Measurements from ENCODE around the gene FGF23. TPM values are rescaled to one million over a fixed set of nuclear protein-coding genes. Genes with fewer than 3 reads are reported as not detected.

FGF23 gene
- total RNA-seq, 2 experiments from 2014 or later = not detected

- CTCF ChIA-PET = no interaction called here
These were observed 21.6 kb upstream of the FGF23 start for GRCh38 chr12:4401117-4401516.

GRCh38 chr12:4395818-4396217 is 16.3 kb upstream of the FGF23 start:
- ChIA-PET POLR2A (no interaction called here), CTCF (interaction anchor here (1.1 kb wide), 1 partner anchor 222 kb away, joined by 3 read pairs; no protein-coding TSS in a partner anchor)
- TF ChIP-seq CTCF (IDR thresholded peaks at IDR 0.05) = no peak
- H3K9me3 Mint-ChIP-seq = no peaks in the 10 kb centered on the region
- H3K4me3 Mint-ChIP-seq = no peak overlapping the region
- intact Hi-C loops (cut with micrococcal nuclease) = no loop called here
- peaks cover 11% of the 10 kb centered on the region for H3K4me1 Mint-ChIP-seq (ENCODE audit: low read depth)
- H3K27ac Mint-ChIP-seq = no peak overlapping the region
- no peak for ATAC-seq
- H3K27me3 Mint-ChIP-seq = peaks cover 16% of the 10 kb centered on the region
- DNase-seq = no peak
- no peaks in the 10 kb centered on the region for H3K36me3 Mint-ChIP-seq (ENCODE audit: low read depth)

More at GRCh38 chr12:4401117-4401516, 21.6 kb upstream of the FGF23 start:
- Mint-ChIP-seq H3K4me3 (no peak overlapping the region), H3K36me3 (ENCODE audit: low read depth) (no peaks in the 10 kb centered on the region), H3K27ac (no peak overlapping the region), H3K9me3 (no peaks in the 10 kb centered on the region), H3K27me3 (peaks cover 13% of the 10 kb centered on the region), H3K4me1 (ENCODE audit: low read depth) (no peaks in the 10 kb centered on the region)
- ATAC-seq = no peak
- no peak for TF ChIP-seq CTCF (IDR thresholded peaks at IDR 0.05)
- POLR2A ChIA-PET = no interaction called here
- intact Hi-C loops (cut with micrococcal nuclease) = no loop called here
- no peak for DNase-seq

- Mint-ChIP-seq H3K4me3 (no peak overlapping the region), H3K4me1 (ENCODE audit: low read depth) (peaks cover 11% of the 10 kb centered on the region), H3K27ac (no peak overlapping the region), H3K9me3 (no peaks in the 10 kb centered on the region), H3K36me3 (ENCODE audit: low read depth) (no peaks in the 10 kb centered on the region), H3K27me3 (peaks cover 11% of the 10 kb centered on the region)
- TF ChIP-seq CTCF (IDR thresholded peaks at IDR 0.05) = no peak
- intact Hi-C loops (cut with micrococcal nuclease) = no loop called here
- ATAC-seq (no peak), DNase-seq (no peak)
- ChIA-PET POLR2A (interaction anchor here (0.9 kb wide), 1 partner anchor 115 kb away, joined by 3 read pairs; no protein-coding TSS in a partner anchor), CTCF (no interaction called here)
These were observed 13.7 kb upstream of the FGF23 start for GRCh38 chr12:4393211-4393610.

DNA sequence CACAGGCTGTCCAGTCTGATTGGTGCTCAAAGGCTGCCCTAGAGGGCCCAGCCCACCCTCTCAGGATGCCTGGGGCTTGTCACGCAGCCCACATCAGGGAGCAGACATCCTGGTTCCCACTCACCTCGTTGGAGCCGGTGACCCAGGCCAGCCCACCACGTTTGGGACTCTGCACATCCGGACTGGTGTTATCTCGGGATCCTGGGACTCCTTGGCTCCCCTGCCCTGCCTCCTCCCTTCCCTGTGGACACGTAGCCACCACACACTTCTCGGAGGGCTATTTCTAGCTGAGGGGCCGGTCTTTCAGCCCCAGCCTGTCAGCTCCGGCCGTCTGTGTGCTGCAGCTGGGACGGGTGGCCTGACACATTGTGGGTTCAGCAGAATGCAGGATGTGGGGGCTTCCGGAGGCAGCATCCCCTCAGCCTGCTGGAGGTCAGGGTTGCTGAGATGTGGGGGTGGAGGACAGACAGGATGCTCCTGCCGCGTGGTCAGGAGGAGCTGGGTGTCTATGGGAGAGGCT is 12.8 kb upstream of the FGF23 start:
- DNase-seq (peak; percentile 49), ATAC-seq (peak; percentile 80)
- no peaks in the 10 kb centered on the region for H3K36me3 Mint-ChIP-seq (ENCODE audit: low read depth)
- peaks cover 11% of the 10 kb centered on the region for H3K4me1 Mint-ChIP-seq (ENCODE audit: low read depth)
- no peak for TF ChIP-seq CTCF (IDR thresholded peaks at IDR 0.05)
- CTCF ChIA-PET = no interaction called here
- H3K27ac Mint-ChIP-seq = no peak overlapping the region
- intact Hi-C loops (cut with micrococcal nuclease) = no loop called here
- H3K4me3 Mint-ChIP-seq = peak overlapping the region; percentile 11
- peaks cover 10% of the 10 kb centered on the region for H3K27me3 Mint-ChIP-seq
- POLR2A ChIA-PET = no interaction called here
- no peaks in the 10 kb centered on the region for H3K9me3 Mint-ChIP-seq

GRCh38 chr12:4388662-4389061 is 9.2 kb upstream of the FGF23 start:
- Mint-ChIP-seq H3K27ac (no peak overlapping the region), H3K9me3 (no peaks in the 10 kb centered on the region), H3K4me3 (no peak overlapping the region), H3K4me1 (ENCODE audit: low read depth) (peaks cover 11% of the 10 kb centered on the region), H3K36me3 (ENCODE audit: low read depth) (no peaks in the 10 kb centered on the region), H3K27me3 (peaks cover 8% of the 10 kb centered on the region)
- ChIA-PET POLR2A (no interaction called here), CTCF (interaction anchor here (0.9 kb wide), 1 partner anchor 376 kb away, joined by 3 read pairs; no protein-coding TSS in a partner anchor)
- TF ChIP-seq CTCF (IDR thresholded peaks at IDR 0.05) = no peak
- DNase-seq = no peak
- no peak for ATAC-seq
- intact Hi-C loops (cut with micrococcal nuclease) = no loop called here

Measured in activated CD8-positive, alpha-beta T cell treated with anti-CD3 and anti-CD28 coated beads for 36 hours (primary cell).